ENCODE measurements around the gene OR6F1. TPM values are rescaled to one million over a fixed set of nuclear protein-coding genes. Genes with fewer than 3 reads are reported as not detected.

OR6F1 gene
- total and polyA plus RNA-seq, 2 experiments from 2014 or later = not detected

- no peaks in the 10 kb centered on the region for H3K27me3 ChIP-seq (ENCODE audit: insufficient read depth)
- ATAC-seq (no peak), DNase-seq (ENCODE audit: low spot score) (no peak)
- H3K4me1 ChIP-seq (ENCODE audit: insufficient read depth) = no peaks in the 10 kb centered on the region
- H3K9me3 Mint-ChIP-seq = peaks cover 65% of the 10 kb centered on the region
- peaks cover 8% of the 10 kb centered on the region; the same call in 1 of the 2 replicates for H3K9me2 ChIP-seq (ENCODE audit: insufficient read depth)
- H2AFZ ChIP-seq = no peak within 1 kb of the TSS
- no peaks in the 10 kb centered on the region for H3F3A ChIP-seq (replicated peaks; ENCODE audit: low read depth)
- no peaks in the 10 kb centered on the region for H3K36me3 ChIP-seq (ENCODE audit: insufficient read depth)
- H4K20me1 ChIP-seq (replicated peaks; ENCODE audit: insufficient read depth) = no peaks in the 10 kb centered on the region
- no peak within 1 kb of the TSS for H3K4me3 Mint-ChIP-seq
- no peaks in the 10 kb centered on the region; the same call in 1 of the 3 replicates for H3K36me3 Mint-ChIP-seq (ENCODE audit: low read depth)
- no peaks in the 10 kb centered on the region for H3K27me3 Mint-ChIP-seq (ENCODE audit: insufficient read depth, low read depth, poor library complexity)
- no peaks in the 10 kb centered on the region for H3K79me2 ChIP-seq (replicated peaks; ENCODE audit: insufficient read depth)
- H3K27ac ChIP-seq (ENCODE audit: low read depth) = no peak within 1 kb of the TSS
- H3K4me2 ChIP-seq = no peak within 1 kb of the TSS
- no peaks in the 10 kb centered on the region for H3K4me1 Mint-ChIP-seq
- no peak within 1 kb of the TSS for H3K27ac Mint-ChIP-seq
- H3K4me3 ChIP-seq = no peak within 1 kb of the TSS
- TF ChIP-seq NANOG (IDR thresholded peaks at IDR 0.05; ENCODE audit: borderline replicate concordance) = no peak
- no peak for TF ChIP-seq POLR2AphosphoS5 (IDR thresholded peaks at IDR 0.05; ENCODE audit: low read depth)
- TF ChIP-seq REST (IDR thresholded peaks at IDR 0.05; ENCODE audit: unreplicated experiment) = no peak
- no peak for TF ChIP-seq ETS1 (IDR thresholded peaks at IDR 0.05)
- no peak for TF ChIP-seq ZNF114 (CRISPR knock-in tag; IDR thresholded peaks at IDR 0.05)
- TF ChIP-seq EZH2phosphoT487 (IDR thresholded peaks at IDR 0.05; ENCODE audit: unreplicated experiment) = no peak
- TF ChIP-seq CREB1 (CRISPR knock-in tag; IDR thresholded peaks at IDR 0.05; ENCODE audit: low read depth) = no peak
Observed at GRCh38 chr1:247748041-247748440, 31.6 kb upstream of the OR6F1 start, which contains the start of gene OR14A2. OR14A2 (minus strand) TSS chr1:247748141.

GRCh38 chr1:247747616-247748015 is 31.2 kb upstream of the OR6F1 start:
- Histone ChIP-seq H3K36me3 (ENCODE audit: insufficient read depth) (no peaks in the 10 kb centered on the region), H3K4me2 (no peak overlapping the region), H3K79me2 (replicated peaks; ENCODE audit: insufficient read depth) (no peaks in the 10 kb centered on the region), H4K20me1 (replicated peaks; ENCODE audit: insufficient read depth) (no peaks in the 10 kb centered on the region), H3F3A (replicated peaks; ENCODE audit: low read depth) (no peaks in the 10 kb centered on the region), H3K4me1 (ENCODE audit: insufficient read depth) (no peaks in the 10 kb centered on the region), H3K27me3 (ENCODE audit: insufficient read depth) (no peaks in the 10 kb centered on the region), H2AFZ (no peak overlapping the region), H3K4me3 (no peak overlapping the region), H3K9me2 (ENCODE audit: insufficient read depth) (peaks cover 8% of the 10 kb centered on the region; the same call in 1 of the 2 replicates), H3K27ac (ENCODE audit: low read depth) (no peak overlapping the region)
- Mint-ChIP-seq H3K9me3 (peaks cover 70% of the 10 kb centered on the region), H3K4me1 (no peaks in the 10 kb centered on the region), H3K27ac (no peak overlapping the region), H3K4me3 (no peak overlapping the region), H3K36me3 (ENCODE audit: low read depth) (no peaks in the 10 kb centered on the region; the same call in 1 of the 3 replicates), H3K27me3 (ENCODE audit: insufficient read depth, low read depth, poor library complexity) (no peaks in the 10 kb centered on the region)
- DNase-seq (ENCODE audit: low spot score) (no peak), ATAC-seq (no peak)
- no peak for TF ChIP-seq CTCF (conservative IDR thresholded peaks at IDR 0.05; ENCODE audit: low read depth in 2 of 2)
- no peak for TF ChIP-seq POLR2AphosphoS5 (IDR thresholded peaks at IDR 0.05; ENCODE audit: low read depth)
- no peak for TF ChIP-seq ETS1 (IDR thresholded peaks at IDR 0.05)
- TF ChIP-seq ZNF331 (CRISPR knock-in tag; IDR thresholded peaks at IDR 0.05; ENCODE audit: low read depth) = no peak
- TF ChIP-seq JUNB (IDR thresholded peaks at IDR 0.05; ENCODE audit: unreplicated experiment) = no peak
- TF ChIP-seq STAT1 (IDR thresholded peaks at IDR 0.05; ENCODE audit: unreplicated experiment) = no peak
- no peak for TF ChIP-seq EZH2phosphoT487 (IDR thresholded peaks at IDR 0.05; ENCODE audit: unreplicated experiment)
- TF ChIP-seq EZH2 (IDR thresholded peaks at IDR 0.05; ENCODE audit: low read depth, unreplicated experiment) = no peak
- no peak for TF ChIP-seq CREB1 (CRISPR knock-in tag; IDR thresholded peaks at IDR 0.05; ENCODE audit: low read depth)
- no peak for TF ChIP-seq ZNF114 (CRISPR knock-in tag; IDR thresholded peaks at IDR 0.05)
- no peak for TF ChIP-seq NANOG (IDR thresholded peaks at IDR 0.05; ENCODE audit: borderline replicate concordance)

Measured in GM23338 (cell line).